Mesendoderm (in vitro differentiated cells): ENCODE data around the gene MAPRE3.

ENCODE experiments used
- DNase-seq: peaks from one replicate; pipeline ENCODE4 v3.0.0; 2013
- H2AK5ac ChIP-seq: 2 replicates; pipeline ENCODE4 v1.6.1; 2013; ENCODE audit warnings: low read length, inconsistent platforms
- H2BK120ac ChIP-seq: 2 replicates; pipeline ENCODE4 v1.6.1; 2013; ENCODE audit warnings: low read depth, mild to moderate bottlenecking, low read length, moderate library complexity, mixed read lengths
- H2BK15ac ChIP-seq: replicated peaks from 2 replicates; pipeline ENCODE4 v1.6.1; 2013; ENCODE audit warnings: low read depth, mild to moderate bottlenecking, moderate library complexity
- H2BK5ac ChIP-seq: 2 replicates; pipeline ENCODE4 v1.6.1; 2013; ENCODE audit warnings: low read length, inconsistent platforms
- H3K18ac ChIP-seq: 2 replicates; pipeline ENCODE4 v1.6.1; 2013; ENCODE audit warnings: mild to moderate bottlenecking, low read length, mixed read lengths
- H3K23ac ChIP-seq: one replicate; pipeline ENCODE4 v1.6.1; 2013; ENCODE audit warnings: low read length
- H3K27ac ChIP-seq: 2 replicates; pipeline ENCODE4 v1.5.1; 2013; ENCODE audit warnings: low read depth, mild to moderate bottlenecking, inconsistent platforms, low read length, moderate library complexity
- H3K27me3 ChIP-seq: 2 replicates; pipeline ENCODE4 v1.6.1; 2013; ENCODE audit warnings: low read length, control low read depth, mild to moderate bottlenecking, inconsistent platforms; ENCODE audit not compliant: insufficient read depth, poor library complexity
- H3K36me3 ChIP-seq: 2 replicates; pipeline ENCODE4 v1.6.1; 2013; ENCODE audit warnings: low read length, inconsistent platforms; ENCODE audit not compliant: control insufficient read depth, insufficient read depth
- H3K4ac ChIP-seq: one replicate; pipeline ENCODE4 v1.6.1; 2013; ENCODE audit warnings: low read depth, mild to moderate bottlenecking, low read length, moderate library complexity
- H3K4me1 ChIP-seq: 2 replicates; pipeline ENCODE4 v1.6.1; 2013; ENCODE audit warnings: low read depth, low read length, inconsistent platforms; ENCODE audit not compliant: control insufficient read depth
- H3K4me2 ChIP-seq: 2 replicates; pipeline ENCODE4 v1.6.1; 2013; ENCODE audit warnings: low read length
- H3K4me3 ChIP-seq: 2 replicates; pipeline ENCODE4 v1.5.1; 2013; ENCODE audit warnings: mild to moderate bottlenecking, low read length
- H3K56ac ChIP-seq: one replicate; pipeline ENCODE4 v1.6.1; 2013; ENCODE audit warnings: low read length
- H3K79me1 ChIP-seq: 2 replicates; pipeline ENCODE4 v1.6.1; 2013; ENCODE audit warnings: low read length, inconsistent platforms
- H3K79me2 ChIP-seq: 2 replicates; pipeline ENCODE4 v1.6.1; 2013; ENCODE audit warnings: mild to moderate bottlenecking, low read length; ENCODE audit not compliant: control insufficient read depth, insufficient read depth
- H3K9ac ChIP-seq: 2 replicates; pipeline ENCODE4 v1.6.1; 2013; ENCODE audit warnings: low read length, inconsistent platforms
- H4K5ac ChIP-seq: one replicate; pipeline ENCODE4 v1.6.1; 2013; ENCODE audit warnings: low read length
- H4K8ac ChIP-seq: one replicate; pipeline ENCODE4 v1.6.1; 2013; ENCODE audit warnings: low read depth, mild to moderate bottlenecking, control low read depth, low read length, moderate library complexity
- WGBS: extraction: QIAGEN DNeasy Blood & Tissue Kit; methylation state at CpG from one replicate; pipeline ENCODE4 v1.1.7; 2013; ENCODE audit warnings: low lambda C conversion rate, missing lambda C conversion rate; ENCODE audit not compliant: insufficient coverage; ENCODE audit errors: extremely low coverage; 5-methylcytosine and 5-hydroxymethylcytosine counted together

The MAPRE3 gene

GRCh38 chr2:26998323-26998722 is 27.9 kb downstream of the MAPRE3 start:
- no peak overlapping the region for H2AK5ac ChIP-seq
- H3K79me1 ChIP-seq = no peaks in the 10 kb centered on the region
- H3K4ac ChIP-seq = no peak overlapping the region
- no peaks in the 10 kb centered on the region for H3K36me3 ChIP-seq
- no peaks in the 10 kb centered on the region for H3K4me1 ChIP-seq
- no peak overlapping the region for H3K23ac ChIP-seq
- no peak overlapping the region for H3K27ac ChIP-seq
- no peaks in the 10 kb centered on the region for H3K79me2 ChIP-seq
- H3K4me3 ChIP-seq = no peak overlapping the region
- DNase-seq = no peak
- WGBS = no CpG with 5 or more reads among the region's 1 CpG
- no peak overlapping the region for H3K56ac ChIP-seq
- no peaks in the 10 kb centered on the region for H3K27me3 ChIP-seq
- no peak overlapping the region for H2BK5ac ChIP-seq
- H4K5ac ChIP-seq = no peak overlapping the region
- no peak overlapping the region for H2BK15ac ChIP-seq
- no peak overlapping the region for H3K9ac ChIP-seq
- H3K4me2 ChIP-seq = no peak overlapping the region
- no peak overlapping the region for H2BK120ac ChIP-seq
- H3K18ac ChIP-seq = no peak overlapping the region
- no peak overlapping the region for H4K8ac ChIP-seq

- no peaks in the 10 kb centered on the region for H3K4me1 ChIP-seq
These were observed 29.8 kb downstream of the MAPRE3 start for GRCh38 chr2:27000228-27000627.

GRCh38 chr2:27000995-27001394 is 30.6 kb downstream of the MAPRE3 start:
- Histone ChIP-seq H3K4me2 (no peak overlapping the region), H3K4me1 (no peaks in the 10 kb centered on the region), H3K27ac (no peak overlapping the region), H3K36me3 (no peaks in the 10 kb centered on the region), H4K5ac (no peak overlapping the region), H3K79me2 (no peaks in the 10 kb centered on the region), H2AK5ac (no peak overlapping the region), H2BK15ac (no peak overlapping the region), H3K23ac (no peak overlapping the region), H3K56ac (no peak overlapping the region), H3K27me3 (no peaks in the 10 kb centered on the region), H3K79me1 (no peaks in the 10 kb centered on the region), H4K8ac (no peak overlapping the region), H2BK5ac (no peak overlapping the region), H3K4ac (no peak overlapping the region), H3K4me3 (no peak overlapping the region), H3K9ac (no peak overlapping the region), H3K18ac (no peak overlapping the region), H2BK120ac (no peak overlapping the region)
- no peak for DNase-seq
- WGBS = 100% methylated on average over 1 of the region's 2 CpGs

More at GRCh38 chr2:27000228-27000627, 29.8 kb downstream of the MAPRE3 start:
- Histone ChIP-seq H3K27ac (no peak overlapping the region), H3K23ac (no peak overlapping the region), H3K4me2 (no peak overlapping the region), H4K8ac (no peak overlapping the region), H2AK5ac (no peak overlapping the region), H3K79me2 (no peaks in the 10 kb centered on the region), H3K27me3 (no peaks in the 10 kb centered on the region), H3K18ac (no peak overlapping the region), H3K56ac (no peak overlapping the region), H4K5ac (no peak overlapping the region), H2BK120ac (no peak overlapping the region), H3K4ac (no peak overlapping the region), H3K36me3 (no peaks in the 10 kb centered on the region), H2BK15ac (no peak overlapping the region), H3K9ac (no peak overlapping the region), H3K4me3 (no peak overlapping the region), H2BK5ac (no peak overlapping the region), H3K79me1 (no peaks in the 10 kb centered on the region)
- no peak for DNase-seq
- WGBS = no CpG with 5 or more reads among the region's 4 CpGs

GRCh38 chr2:27001950-27002349 is 31.5 kb downstream of the MAPRE3 start:
- H4K5ac ChIP-seq = no peak overlapping the region
- H3K4me1 ChIP-seq = no peaks in the 10 kb centered on the region
- H3K56ac ChIP-seq = no peak overlapping the region
- H2BK15ac ChIP-seq = no peak overlapping the region
- no peak overlapping the region for H3K18ac ChIP-seq
- no peak overlapping the region for H3K9ac ChIP-seq
- no peaks in the 10 kb centered on the region for H3K79me2 ChIP-seq
- no peaks in the 10 kb centered on the region for H3K36me3 ChIP-seq
- H2AK5ac ChIP-seq = no peak overlapping the region
- no peak overlapping the region for H2BK5ac ChIP-seq
- H3K4me3 ChIP-seq = no peak overlapping the region
- no peak overlapping the region for H2BK120ac ChIP-seq
- no peak overlapping the region for H3K27ac ChIP-seq
- H3K79me1 ChIP-seq = no peaks in the 10 kb centered on the region
- no peak overlapping the region for H4K8ac ChIP-seq
- H3K4me2 ChIP-seq = no peak overlapping the region
- no peaks in the 10 kb centered on the region for H3K27me3 ChIP-seq
- no peak overlapping the region for H3K4ac ChIP-seq
- DNase-seq = peak; percentile 38
- no CpG with 5 or more reads among the region's 5 CpGs for WGBS
- H3K23ac ChIP-seq = no peak overlapping the region

- no peak overlapping the region for H4K8ac ChIP-seq
- H2BK15ac ChIP-seq = no peak overlapping the region
- no peak overlapping the region for H3K4me2 ChIP-seq
- no peaks in the 10 kb centered on the region for H3K27me3 ChIP-seq
- H3K79me1 ChIP-seq = no peaks in the 10 kb centered on the region
- H3K18ac ChIP-seq = no peak overlapping the region
- no peak overlapping the region for H2BK5ac ChIP-seq
- WGBS = no CpG with 5 or more reads among the region's 4 CpGs
- H4K5ac ChIP-seq = no peak overlapping the region
- H3K79me2 ChIP-seq = no peaks in the 10 kb centered on the region
- no peak overlapping the region for H3K56ac ChIP-seq
- no peak overlapping the region for H3K27ac ChIP-seq
- H3K23ac ChIP-seq = no peak overlapping the region
- H2AK5ac ChIP-seq = no peak overlapping the region
- no peak overlapping the region for H3K9ac ChIP-seq
- no peak for DNase-seq
- no peaks in the 10 kb centered on the region for H3K4me1 ChIP-seq
- H2BK120ac ChIP-seq = no peak overlapping the region
- H3K36me3 ChIP-seq = no peaks in the 10 kb centered on the region
- H3K4ac ChIP-seq = no peak overlapping the region
- no peak overlapping the region for H3K4me3 ChIP-seq
These were observed 32.6 kb downstream of the MAPRE3 start for GRCh38 chr2:27003007-27003406.

GRCh38 chr2:27003857-27004256 is 33.4 kb downstream of the MAPRE3 start:
- H3K79me1 ChIP-seq = no peaks in the 10 kb centered on the region
- no peak for DNase-seq
- H3K23ac ChIP-seq = no peak overlapping the region
- no peak overlapping the region for H2AK5ac ChIP-seq
- no peak overlapping the region for H3K4me3 ChIP-seq
- no peak overlapping the region for H3K56ac ChIP-seq
- H3K4me1 ChIP-seq = no peaks in the 10 kb centered on the region
- H3K36me3 ChIP-seq = no peaks in the 10 kb centered on the region
- H3K18ac ChIP-seq = no peak overlapping the region
- H2BK15ac ChIP-seq = no peak overlapping the region
- no peak overlapping the region for H2BK120ac ChIP-seq
- no peak overlapping the region for H2BK5ac ChIP-seq
- no peak overlapping the region for H3K9ac ChIP-seq
- no peak overlapping the region for H3K4me2 ChIP-seq
- no peaks in the 10 kb centered on the region for H3K79me2 ChIP-seq
- H3K4ac ChIP-seq = no peak overlapping the region
- H3K27ac ChIP-seq = no peak overlapping the region
- no peaks in the 10 kb centered on the region for H3K27me3 ChIP-seq
- no CpG with 5 or more reads among the region's 9 CpGs for WGBS
- H4K8ac ChIP-seq = no peak overlapping the region
- no peak overlapping the region for H4K5ac ChIP-seq
